DMS153 treated with DMSO at 0.1 percent for 48 hours (cell line): ENCODE measurements around the gene FRMD6.

Experiments
- DNase-seq: peaks from one replicate; lab custom pipeline; 2025; ENCODE audit not compliant: unreplicated experiment; lab: John Stamatoyannopoulos, UW

The FRMD6 gene

GRCh38 chr14:51663783-51664326 is 12.1 kb downstream of the FRMD6 start:
- DNase-seq = no peak

- DNase-seq = no peak
Observed at GRCh38 chr14:51666070-51666469, 14.4 kb downstream of the FRMD6 start.

- no peak for DNase-seq
Observed at GRCh38 chr14:51666826-51667225, 15.1 kb downstream of the FRMD6 start.

GRCh38 chr14:51668870-51669269 is 17.2 kb downstream of the FRMD6 start:
- no peak for DNase-seq

- no peak for DNase-seq
Observed at GRCh38 chr14:51674294-51675002, 22.7 kb downstream of the FRMD6 start.

GRCh38 chr14:51676549-51676948 is 24.8 kb downstream of the FRMD6 start:
- DNase-seq = no peak

- DNase-seq = no peak
Observed at GRCh38 chr14:51677266-51677665, 25.6 kb downstream of the FRMD6 start.

- no peak for DNase-seq
Observed at GRCh38 chr14:51677738-51678137, 26.0 kb downstream of the FRMD6 start.

GRCh38 chr14:51680031-51680430 is 28.3 kb downstream of the FRMD6 start:
- DNase-seq = no peak

- no peak for DNase-seq
Observed at GRCh38 chr14:51681411-51681810, 29.7 kb downstream of the FRMD6 start.

GRCh38 chr14:51682411-51682810 is 30.7 kb downstream of the FRMD6 start:
- no peak for DNase-seq

- DNase-seq = no peak
Observed at GRCh38 chr14:51684760-51685159, 33.0 kb downstream of the FRMD6 start.

- DNase-seq = no peak
Observed at GRCh38 chr14:51691176-51691575, 39.5 kb downstream of the FRMD6 start.

GRCh38 chr14:51692646-51693045 is 40.9 kb downstream of the FRMD6 start:
- DNase-seq = no peak

- DNase-seq = no peak
Observed at GRCh38 chr14:51697848-51698247, 46.1 kb downstream of the FRMD6 start.

- DNase-seq = no peak
Observed at GRCh38 chr14:51701951-51702350, 50.2 kb downstream of the FRMD6 start.

GRCh38 chr14:51703787-51704186 is 52.1 kb downstream of the FRMD6 start:
- DNase-seq = no peak

- DNase-seq = no peak
Observed at GRCh38 chr14:51704545-51704944, 52.8 kb downstream of the FRMD6 start.

- no peak for DNase-seq
Observed at GRCh38 chr14:51707327-51707726, 55.6 kb downstream of the FRMD6 start.

- no peak for DNase-seq
Observed at GRCh38 chr14:51711505-51711904, 59.8 kb downstream of the FRMD6 start.

- no peak for DNase-seq
Observed at GRCh38 chr14:51715250-51715649, 63.5 kb downstream of the FRMD6 start.

GRCh38 chr14:51715742-51716141 is 64.0 kb downstream of the FRMD6 start:
- DNase-seq = no peak

- DNase-seq = no peak
Observed at GRCh38 chr14:51716610-51717009, 64.9 kb downstream of the FRMD6 start.
